ENCODE measurements around the gene PLEK. TPM values are rescaled to one million over a fixed set of nuclear protein-coding genes. Genes with fewer than 3 reads are reported as not detected.

The PLEK gene
- total RNA-seq, 1 donor from 2014 or later: 3.0 TPM

Other genes starting within 250 kb of the PLEK start
- gene PNO1, start 207.4 kb upstream of the PLEK start, total RNA-seq: 15.0 TPM
- 67.7 TPM for gene PPP3R1, start 112.8 kb upstream of the PLEK start, total RNA-seq
- 74.2 TPM for gene CNRIP1, start 45.3 kb upstream of the PLEK start, total RNA-seq
- gene FBXO48, start 102.0 kb downstream of the PLEK start, total RNA-seq: 0.94 TPM
- gene APLF, start 102.3 kb downstream of the PLEK start, total RNA-seq: 12.3 TPM

Measured in occipital lobe (tissue), 1 donor.